Activated gamma-delta T cell treated with anti-CD3 and anti-CD28 coated beads, Interleukin-2, amount 50 U/mL, for 16 hours (primary cell): Measurements from ENCODE around the gene BMP5.
"Not testable (repeated sequence)": the region's sequence is repeated elsewhere in the genome, so short reads cannot be mapped to it uniquely, and the experiment has no call there.

Experiments
- DNase-seq: peaks from one replicate; pipeline ENCODE4 v3.0.0-alpha.2; 2020; ENCODE audit warnings: low read depth

The BMP5 gene

GRCh38 chr6:55875400-55875799 lies at the start of gene BMP5:
TSS of gene BMP5 (minus strand) at chr6:55875590. CDS start at chr6:55874865, 725 bp downstream.
- DNase-seq, result no peak

DNA sequence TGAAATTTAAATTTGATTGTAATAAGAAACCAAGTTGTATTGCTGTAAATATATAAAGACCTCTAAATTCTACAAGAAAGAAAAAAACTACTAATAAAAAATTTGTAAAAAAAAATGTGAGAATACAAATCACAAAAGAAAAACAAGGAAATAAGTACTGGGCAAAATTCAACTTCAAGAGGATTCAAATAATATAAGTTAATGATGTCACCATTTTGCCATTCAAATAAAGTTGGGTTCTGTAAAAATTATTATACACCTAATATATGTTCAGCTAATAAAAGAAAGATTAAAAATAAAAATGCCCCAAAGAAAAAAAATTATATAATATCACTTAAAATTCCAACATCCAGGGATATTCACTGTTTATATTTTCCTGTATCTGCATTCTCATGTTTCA lies 47.0 kb upstream of the BMP5 start:
- DNase-seq, result no peak

GRCh38 chr6:55919716-55920308 lies 44.4 kb upstream of the BMP5 start:
- no peak for DNase-seq

DNA sequence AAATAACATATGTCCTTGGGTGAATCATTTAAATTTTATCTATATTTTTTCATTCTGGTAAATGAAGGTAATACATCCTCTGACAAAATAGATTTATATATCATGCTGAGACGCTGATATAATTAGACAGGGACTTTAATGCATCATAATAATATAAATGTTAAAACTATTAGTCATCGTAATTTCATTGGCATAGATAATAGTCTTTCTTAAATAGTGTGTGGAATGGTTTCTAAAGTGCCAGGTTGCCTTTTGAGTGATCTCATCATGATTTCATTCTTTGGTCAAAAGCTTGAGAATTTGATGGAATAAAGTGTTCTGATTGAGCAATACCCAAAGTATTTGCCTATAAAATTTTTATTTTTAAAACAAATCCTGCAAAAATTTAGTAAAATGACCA lies 43.2 kb upstream of the BMP5 start:
- DNase-seq, result no peak

- DNase-seq, result no peak
These were observed 42.5 kb upstream of the BMP5 start for GRCh38 chr6:55917751-55918415.

GRCh38 chr6:55916188-55916587 lies 40.8 kb upstream of the BMP5 start:
- DNase-seq, result no peak

DNA sequence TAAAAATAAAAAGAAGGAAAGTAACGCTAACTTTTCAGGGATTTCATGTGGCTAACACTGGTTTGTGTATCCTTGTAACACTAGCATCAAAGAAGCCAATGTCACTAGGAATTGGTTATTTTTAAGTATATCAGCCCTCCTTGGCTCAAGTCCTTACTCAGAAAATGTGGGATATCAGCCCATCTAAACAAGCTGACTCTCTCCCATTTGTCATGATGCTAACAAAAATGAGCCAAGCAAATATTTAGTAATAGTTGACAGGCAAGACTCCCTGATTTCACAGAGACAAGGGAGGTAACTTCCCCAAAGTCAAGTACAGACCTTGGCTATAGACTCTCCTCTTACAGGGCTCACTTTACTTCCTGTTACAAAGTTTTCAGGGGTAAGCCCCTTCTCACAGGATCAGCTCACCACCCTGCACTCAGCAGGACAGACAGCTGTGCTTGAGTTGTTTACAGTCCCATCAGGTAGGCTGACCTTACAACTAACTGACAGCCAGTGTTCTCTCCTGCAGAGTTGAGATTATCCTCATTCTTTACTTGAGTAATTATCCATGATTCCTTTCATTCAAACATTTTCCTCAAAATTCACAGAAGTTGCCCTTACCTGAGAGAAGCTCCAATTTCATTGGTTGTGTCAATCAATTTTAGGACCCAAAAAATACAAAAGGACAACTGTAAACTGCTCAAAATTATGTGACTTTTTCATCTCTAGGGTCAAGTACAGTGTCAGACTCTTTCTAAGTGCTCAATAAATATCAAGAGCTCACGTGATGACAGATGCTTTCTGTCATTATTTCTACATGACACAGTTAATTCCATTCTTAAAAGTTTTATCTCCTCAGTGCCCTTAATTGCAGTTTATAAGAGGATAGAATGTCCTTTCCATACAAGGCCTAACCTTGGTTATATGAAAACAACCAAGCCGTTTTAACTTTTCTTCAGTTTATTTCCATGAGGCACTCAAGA lies 38.1 kb upstream of the BMP5 start:
- no peak for DNase-seq

DNA sequence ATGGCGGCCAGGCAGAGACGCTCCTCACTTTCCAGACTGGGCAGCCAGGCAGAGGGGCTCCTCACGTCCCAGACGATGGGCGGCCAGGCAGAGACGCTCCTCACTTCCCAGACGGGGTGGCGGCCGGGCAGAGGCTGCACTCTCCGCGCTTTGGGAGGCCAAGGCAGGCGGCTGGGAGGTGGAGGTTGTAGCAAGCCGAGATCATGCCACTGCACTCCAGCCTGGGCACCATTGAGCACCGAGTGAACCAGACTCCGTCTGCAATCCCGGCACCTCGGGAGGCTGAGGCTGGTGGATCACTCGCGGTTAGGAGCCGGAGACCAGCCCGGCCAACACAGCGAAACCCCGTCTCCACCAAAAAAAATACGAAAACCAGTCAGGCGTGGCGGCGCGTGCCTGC lies 35.1 kb upstream of the BMP5 start:
- DNase-seq, result not testable (repeated sequence)

DNA sequence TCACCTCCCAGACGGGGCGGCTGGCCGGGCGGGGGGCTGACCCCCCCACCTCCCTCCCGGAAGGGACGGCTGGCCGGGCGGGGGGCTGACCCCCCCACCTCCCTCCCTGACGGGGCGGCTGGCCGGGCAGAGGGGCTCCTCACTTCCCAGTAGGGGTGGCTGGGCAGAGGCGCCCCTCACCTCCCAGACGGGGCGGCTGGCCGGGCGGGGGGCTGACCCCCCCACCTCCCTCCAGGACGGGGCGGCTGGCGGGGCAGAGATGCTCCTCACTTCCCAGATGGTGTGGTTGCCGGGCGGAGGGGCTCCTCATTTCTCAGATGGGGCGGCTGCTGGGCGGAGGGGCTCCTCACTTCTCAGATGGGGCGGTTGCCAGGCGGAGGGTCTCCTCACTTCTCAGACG lies 34.5 kb upstream of the BMP5 start:
- DNase-seq, result not testable (repeated sequence)

GRCh38 chr6:55902796-55903195 lies 27.4 kb upstream of the BMP5 start:
- DNase-seq, result no peak

DNA sequence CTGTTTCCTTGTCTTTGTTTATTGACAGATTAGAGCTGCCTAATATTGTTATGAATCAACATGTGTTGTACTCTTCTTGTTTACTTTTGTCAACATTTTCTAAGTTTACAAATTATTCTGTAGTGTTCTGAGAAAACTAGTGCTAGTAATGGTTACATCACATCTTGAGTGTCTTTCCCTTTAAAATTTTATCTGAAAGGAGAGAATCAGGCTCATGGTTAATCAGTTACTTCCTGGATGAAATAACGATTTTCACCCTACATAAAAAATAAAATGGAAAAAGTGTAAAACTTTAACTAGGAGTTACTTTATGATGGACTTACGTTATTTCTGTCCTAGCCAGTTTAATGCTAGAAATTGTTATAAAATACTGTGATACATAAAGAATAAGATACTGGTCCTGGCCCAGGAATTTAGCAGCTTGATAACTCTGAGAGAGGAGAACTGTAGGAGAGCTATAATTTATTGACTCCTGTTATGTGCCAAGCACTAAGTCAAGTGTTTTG lies 26.4 kb upstream of the BMP5 start:
- DNase-seq, result no peak

- no peak for DNase-seq
These were observed 23.0 kb upstream of the BMP5 start for GRCh38 chr6:55898342-55898741.

DNA sequence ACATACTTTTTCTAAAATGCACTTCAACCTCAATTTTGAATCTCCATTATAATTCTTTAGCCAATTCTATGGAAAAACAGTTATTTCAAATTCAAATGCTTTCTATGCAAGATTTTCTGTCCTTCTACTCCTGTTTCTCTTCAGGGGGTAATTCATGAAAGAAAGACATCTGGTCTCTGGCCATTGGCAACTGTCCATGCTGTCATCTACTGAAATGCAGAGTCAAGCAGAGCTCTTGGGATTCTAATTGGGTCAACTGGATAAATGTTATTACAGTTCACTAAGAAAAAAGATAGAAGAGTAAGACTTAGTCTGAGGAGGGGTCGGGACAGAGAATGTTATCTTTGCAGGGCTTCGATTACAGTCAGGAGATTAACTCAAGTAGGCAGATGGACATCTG lies 22.0 kb upstream of the BMP5 start:
- DNase-seq, result no peak

- DNase-seq, result no peak
These were observed 20.8 kb upstream of the BMP5 start for GRCh38 chr6:55895972-55896730.

GRCh38 chr6:55892749-55893357 lies 17.5 kb upstream of the BMP5 start:
- no peak for DNase-seq

DNA sequence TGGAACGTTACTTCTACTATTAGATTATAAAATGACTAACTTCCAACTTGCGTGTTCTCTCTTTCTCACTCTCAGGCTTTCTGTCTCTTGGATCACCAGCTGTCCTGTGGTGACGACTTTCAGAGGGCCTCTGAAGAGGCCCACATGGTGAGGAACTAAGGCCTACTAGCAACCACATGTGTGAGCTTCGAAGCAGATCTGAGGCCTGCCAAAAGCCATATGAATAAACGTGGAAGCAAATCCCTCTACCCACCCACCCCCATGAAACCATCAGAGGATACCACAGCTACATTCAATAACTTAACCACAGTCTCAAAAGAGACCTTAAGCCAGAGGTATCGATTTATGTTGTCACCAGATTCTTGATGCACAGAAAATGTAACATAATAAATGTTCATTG lies 13.5 kb upstream of the BMP5 start:
- DNase-seq, result no peak

- DNase-seq, result no peak
These were observed 10.9 kb upstream of the BMP5 start for GRCh38 chr6:55886185-55886836.

DNA sequence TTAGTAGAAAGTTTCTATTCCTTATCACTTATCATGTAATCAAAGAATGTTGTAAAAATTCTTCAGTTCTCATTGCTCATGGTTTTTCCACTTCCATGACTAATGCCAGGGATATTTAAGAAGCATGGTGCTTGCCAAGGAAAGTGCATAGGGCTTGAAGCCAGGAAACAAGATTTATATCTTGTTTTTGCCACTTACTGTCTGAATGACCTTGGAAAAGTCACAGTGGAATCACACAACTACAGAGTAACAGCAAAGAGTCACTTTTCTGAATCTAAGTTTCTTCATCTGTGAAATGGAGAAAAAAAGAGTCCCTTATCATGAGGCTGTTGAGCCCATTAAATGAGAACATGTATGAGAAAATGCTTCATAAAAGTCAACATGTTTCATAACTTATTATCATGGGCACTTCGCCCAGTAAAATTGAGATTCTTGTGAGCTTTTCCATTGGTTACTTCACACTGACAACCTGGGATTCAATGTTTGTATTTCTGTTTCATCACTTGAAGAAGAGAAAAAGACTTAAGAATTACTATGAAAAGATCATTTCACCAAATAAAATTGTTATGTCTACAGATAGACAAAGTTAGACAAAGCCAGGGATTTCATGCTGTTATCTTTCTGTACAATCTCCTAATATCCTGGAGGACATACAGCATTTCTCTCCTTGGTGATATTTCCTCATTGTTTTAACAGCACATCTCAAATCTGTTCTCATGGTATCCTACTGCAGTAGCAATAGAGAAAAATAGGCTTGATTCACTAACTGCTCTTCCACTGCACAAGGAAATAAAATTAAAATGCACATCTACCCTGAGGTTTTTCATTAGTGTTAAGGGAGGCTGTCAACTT lies 7.6 kb upstream of the BMP5 start:
- no peak for DNase-seq

GRCh38 chr6:55877283-55877682 lies 1.9 kb upstream of the BMP5 start:
- no peak for DNase-seq

GRCh38 chr6:55874316-55874715 lies 1.1 kb downstream of the BMP5 start:
- DNase-seq, result no peak
